HUDEP-2 (cell line): ENCODE results near the gene CASP4.
"Not testable (repeated sequence)": the region's sequence is repeated elsewhere in the genome, so short reads cannot be mapped to it uniquely, and the experiment has no call there.

Source experiments
- DNase-seq, 76 experiments: peaks; one replicate each; lab custom pipeline; 2025; ENCODE audit not compliant: unreplicated experiment in 76 of 76; lab: John Stamatoyannopoulos, UW

Gene CASP4

DNA sequence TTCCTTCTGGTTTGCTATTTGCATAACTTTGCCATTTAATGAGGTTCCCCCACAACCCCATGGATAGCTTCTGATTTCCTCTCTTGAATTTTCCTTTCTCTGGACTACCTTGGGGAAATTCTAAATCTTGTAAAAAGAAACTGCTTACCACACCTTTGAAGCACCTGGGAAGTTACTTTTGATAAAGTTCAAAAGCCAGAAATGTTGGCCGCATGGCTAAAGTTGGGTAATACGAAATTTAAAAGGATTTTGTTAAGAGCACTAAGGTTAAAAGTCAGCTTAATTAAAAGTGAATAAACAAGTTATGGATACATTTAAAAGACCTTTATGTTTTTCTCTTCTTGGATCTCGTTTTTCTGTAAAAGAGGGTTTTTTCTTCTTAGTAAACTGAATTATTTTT is 5.5 kb downstream of the CASP4 start:
- DNase-seq: no peak

GRCh38 chr11:104957280-104957679 is 11.1 kb downstream of the CASP4 start:
- DNase-seq: no peak

DNA sequence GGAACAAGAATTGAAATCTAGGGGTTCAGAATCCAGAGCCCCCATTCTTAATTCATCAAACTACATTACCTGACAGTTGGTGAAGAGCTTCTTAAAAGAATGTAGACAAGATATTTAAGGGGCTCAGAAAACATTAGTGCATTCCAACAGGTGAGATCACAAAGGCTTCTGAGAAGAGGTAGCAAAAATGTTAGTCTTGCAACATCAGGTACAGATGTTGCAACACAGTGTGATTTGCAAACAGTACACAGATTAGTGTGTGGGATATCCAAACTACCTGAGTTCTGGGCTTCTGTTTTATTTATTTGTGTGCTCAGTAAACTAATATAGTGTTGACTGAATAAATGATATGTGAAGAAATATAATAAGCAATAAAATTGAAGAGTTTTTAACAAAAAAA is 11.8 kb downstream of the CASP4 start:
- DNase-seq: no peak

- peak in 21 of 76 experiments; percentile 1 to 45 (median 9) for DNase-seq
Observed at GRCh38 chr11:104946907-104947306, 21.5 kb downstream of the CASP4 start.

DNA sequence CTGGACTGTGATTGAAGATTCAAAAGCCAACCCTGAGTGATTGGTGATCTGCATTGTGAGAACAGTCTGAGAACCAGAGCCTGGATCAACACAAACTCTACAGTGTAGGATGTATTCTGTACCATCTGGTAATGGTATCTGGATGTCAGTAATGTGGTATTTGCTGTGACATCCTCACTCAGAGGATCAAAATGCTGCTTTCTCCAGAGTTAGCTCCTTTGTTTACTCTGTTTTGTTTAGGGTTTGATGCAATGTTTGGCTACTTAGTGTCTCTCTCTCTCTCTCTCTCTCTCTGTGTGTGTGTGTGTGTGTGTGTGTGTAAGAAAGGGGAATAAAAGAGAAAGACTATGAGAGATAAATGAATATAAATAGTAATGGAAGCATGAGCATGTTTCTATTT is 24.3 kb downstream of the CASP4 start:
- DNase-seq: no peak

GRCh38 chr11:104943561-104943960 is 24.8 kb downstream of the CASP4 start:
- no peak for DNase-seq

GRCh38 chr11:104934594-104934993 is 33.8 kb downstream of the CASP4 start:
- DNase-seq: no peak

DNA sequence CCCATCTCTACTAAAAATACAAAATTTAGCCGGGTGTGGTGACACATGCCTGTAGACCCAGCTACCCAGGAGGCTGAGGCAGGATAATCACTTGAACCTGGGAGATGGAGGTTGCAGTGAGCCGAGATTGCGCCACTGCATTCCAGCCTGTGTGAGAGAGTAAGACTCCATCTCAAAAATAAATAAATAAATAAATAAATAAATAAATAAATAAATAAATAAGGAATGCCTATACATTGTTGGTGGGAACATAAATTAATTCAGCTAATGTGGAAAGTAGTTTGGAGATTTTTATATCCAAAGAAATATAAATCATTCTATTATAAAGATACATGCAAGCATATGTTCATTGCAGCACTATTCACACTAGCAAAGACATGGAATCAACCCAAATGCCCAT is 34.3 kb downstream of the CASP4 start:
- DNase-seq: not testable (repeated sequence)

DNA sequence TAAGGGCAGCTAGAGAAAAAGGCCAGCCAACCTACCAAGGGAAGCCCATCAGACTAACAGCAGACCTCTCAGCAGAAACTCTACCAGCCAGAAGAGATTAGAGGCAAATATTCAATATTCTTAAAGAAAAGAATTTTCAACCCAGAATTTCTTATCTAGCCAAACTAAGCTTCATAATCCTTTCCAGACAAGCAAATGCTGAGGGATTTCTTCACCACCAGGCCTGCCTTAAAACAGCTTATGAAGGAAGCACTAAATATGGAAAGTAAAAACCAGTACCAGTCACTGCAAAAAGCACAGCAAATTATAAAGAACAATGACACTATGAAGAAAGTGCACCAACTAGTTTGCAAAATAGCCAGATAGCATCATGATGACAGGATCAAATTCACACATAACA is 39.6 kb downstream of the CASP4 start:
- no peak for DNase-seq

DNA sequence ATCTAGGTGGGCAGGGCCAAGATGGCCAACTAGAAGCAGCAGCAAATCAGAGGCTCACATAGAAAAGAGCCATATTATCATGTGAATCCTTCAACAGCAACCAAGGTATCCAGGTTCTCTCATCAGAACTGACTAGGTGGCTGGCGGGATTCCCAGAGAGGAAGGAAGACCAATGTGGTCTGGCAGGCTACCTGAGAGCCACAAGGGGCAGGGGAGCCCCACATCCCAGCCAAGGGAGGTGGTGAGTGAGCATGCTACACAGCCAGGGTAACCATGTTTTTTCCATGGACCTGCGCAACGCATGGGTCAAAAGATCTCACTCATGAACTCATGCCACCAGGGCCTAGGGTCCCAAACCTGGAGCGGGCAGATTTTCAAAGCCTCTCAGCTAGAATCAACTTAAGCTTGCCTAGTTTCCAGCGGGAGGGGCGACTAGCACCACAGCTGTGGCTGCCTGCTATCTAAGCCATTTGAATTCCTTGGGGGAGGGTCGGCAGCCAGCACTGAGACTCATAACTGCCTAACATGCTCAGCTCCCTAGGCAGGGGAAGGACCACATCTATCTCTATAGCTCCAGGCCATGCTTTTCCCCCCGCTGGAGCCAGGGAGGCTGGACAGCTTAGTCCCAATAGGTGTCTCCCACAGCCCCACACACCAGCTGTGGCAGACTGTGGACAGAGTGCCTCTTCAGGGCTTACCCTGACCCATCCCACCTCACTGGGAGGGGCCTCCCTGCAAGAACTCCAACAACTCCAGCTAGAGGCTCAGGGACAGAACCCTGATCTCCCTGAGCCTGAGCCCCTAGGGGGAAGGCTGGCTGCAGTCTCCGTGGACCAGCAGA is 41.4 kb downstream of the CASP4 start:
- no peak for DNase-seq

- no peak for DNase-seq
Observed at GRCh38 chr11:104925850-104926249, 42.5 kb downstream of the CASP4 start.

DNA sequence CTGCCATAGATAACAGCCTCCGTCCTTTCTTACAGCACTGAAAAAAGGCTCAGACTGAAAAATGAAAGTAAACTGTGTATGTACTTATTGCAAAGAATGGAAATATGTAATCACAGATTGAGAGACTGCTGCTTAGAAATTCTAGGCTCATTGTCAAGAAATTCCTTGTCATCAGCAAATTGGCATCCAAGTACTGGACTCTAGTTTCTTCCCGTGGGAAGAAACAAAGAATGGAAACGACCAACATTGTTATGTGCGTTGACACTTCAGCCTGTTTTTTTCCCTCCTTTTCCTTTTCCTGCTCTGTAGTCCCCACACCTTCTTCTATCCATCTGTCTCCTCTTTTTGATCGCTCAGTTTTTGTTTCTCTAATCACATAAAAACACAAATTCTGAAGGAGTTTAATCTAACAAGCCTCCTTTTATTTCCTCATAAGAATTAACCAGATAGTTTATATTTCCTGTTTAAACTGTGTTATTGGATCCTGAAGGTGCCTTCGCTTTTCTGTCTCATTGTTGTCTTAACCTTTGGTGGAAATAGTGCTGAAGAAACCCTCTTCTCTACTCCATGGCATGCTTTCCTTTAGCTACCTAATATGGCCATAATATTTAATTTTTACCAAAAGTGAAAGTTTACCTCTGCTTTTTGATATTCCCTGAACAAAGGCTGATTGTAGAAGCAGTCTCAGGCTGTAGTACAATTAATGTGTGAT is 50.1 kb downstream of the CASP4 start:
- no peak for DNase-seq

GRCh38 chr11:104917271-104918112 is 50.9 kb downstream of the CASP4 start:
- no peak for DNase-seq

DNA sequence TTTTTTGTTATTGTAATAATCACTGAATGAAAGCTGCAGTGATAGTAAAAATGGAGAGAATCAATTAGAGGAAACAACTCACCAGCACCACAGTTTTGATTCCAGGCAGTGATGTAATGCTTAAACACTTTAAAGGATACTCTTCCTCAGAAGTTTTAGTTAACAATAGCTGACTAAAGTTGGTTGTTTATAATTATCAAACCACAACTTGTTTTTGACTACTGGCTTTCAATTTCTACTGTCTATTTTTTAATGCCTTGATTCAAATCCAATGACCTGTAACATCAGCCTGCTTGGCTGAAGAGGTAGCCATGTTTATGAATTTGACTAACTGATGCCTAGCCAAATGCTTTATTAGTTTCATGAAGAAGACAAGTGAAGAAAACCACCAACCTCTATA is 51.9 kb downstream of the CASP4 start:
- no peak for DNase-seq

DNA sequence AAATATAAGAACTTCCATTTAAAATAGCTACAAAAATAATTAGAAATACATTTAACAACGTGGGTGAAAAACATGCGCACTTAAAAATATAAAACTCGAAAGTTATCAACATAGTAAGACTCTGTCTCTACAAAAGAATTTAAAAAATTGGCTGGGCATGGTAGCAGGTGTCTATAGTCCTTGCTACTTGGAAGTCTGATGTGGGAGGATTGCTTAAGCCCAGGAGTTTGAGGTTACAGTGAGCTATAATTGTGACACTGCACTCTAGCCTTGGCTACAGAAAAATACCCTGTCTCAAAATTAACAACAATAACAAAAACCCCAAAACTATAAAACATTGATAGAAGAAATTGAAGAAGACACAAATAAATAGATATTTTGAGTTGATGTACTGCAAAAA is 56.3 kb downstream of the CASP4 start:
- no peak for DNase-seq

- no peak for DNase-seq
Observed at GRCh38 chr11:104908186-104908531, 60.2 kb downstream of the CASP4 start.

DNA sequence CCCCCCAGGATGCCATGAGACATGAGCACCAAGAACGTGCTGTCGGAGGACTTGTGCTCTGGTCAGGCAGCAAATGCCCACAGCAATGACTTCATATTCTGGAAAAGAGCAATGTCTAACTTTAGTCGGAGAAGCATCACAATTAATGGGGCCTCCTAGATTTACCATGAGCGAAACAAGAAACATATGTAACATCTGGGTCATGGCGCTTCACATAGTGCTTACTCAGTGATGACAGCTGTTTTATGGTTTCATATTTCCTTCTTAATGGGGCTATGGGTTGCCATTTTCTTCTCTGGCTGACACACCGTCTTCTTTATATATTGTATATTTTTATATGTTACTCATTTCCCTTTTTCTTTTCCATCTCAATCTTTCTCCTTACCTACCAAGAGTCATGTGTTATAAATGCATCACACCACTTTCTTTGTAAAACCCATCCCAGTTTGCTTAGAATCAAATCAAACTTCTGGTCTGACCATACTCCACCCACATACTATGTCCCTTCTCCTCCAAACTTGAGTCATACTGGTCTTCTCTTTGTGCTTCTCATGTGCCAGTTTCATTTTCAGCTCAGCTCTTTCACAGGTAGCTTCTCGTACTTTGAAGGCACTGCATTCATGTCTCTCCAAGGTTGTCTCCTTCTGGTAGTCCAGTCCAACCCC is 60.7 kb downstream of the CASP4 start:
- DNase-seq: peak in 6 of 76 experiments; percentile 0 to 16 (median 10)

DNA sequence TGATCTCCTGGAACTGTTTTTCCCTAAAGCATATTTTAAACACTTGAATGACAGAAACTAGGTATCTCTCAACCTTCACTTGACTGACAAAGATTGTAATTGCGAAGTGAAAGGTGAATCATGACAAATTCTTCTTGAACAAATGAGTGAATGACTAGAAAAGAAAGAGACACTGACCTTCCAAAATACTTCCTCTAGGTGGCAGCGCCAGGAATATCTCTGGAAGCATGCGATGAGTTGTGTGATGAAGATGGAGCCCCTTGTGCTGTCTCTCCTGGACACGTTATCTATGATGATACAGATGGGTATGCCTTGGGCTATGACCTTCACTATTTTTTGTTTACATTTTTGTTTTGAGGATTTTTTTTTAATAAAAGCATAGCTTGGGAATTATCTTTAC is 63.1 kb downstream of the CASP4 start:
- DNase-seq: no peak

- no peak for DNase-seq
Observed at GRCh38 chr11:104899226-104899625, 69.1 kb downstream of the CASP4 start.

DNA sequence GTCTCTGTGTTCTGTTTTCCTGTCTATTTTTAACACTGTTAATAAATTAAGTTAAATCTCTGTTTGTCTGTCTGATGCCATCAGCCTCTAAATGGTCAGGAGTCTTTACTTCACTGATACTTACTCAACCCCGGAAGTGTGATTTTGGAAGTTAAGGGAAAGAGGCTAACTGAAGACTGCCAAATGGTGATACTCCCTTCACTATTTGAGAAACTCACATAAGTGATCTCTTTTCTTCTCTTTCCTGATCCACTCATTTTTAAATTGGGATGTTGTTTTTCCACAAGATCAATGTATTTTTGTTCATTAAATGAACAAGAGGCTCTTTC is 69.7 kb downstream of the CASP4 start:
- no peak for DNase-seq
